Mononuclear cell (primary cell): Measurements from ENCODE around the gene ARHGAP9. TPM values are rescaled to one million over a fixed set of nuclear protein-coding genes. Genes with fewer than 3 reads are reported as not detected.

Source experiments
- H3K27me3 ChIP-seq: 2 replicates; pipeline ENCODE4 v1.6.0; 2011; ENCODE audit warnings: low read length, control low read depth; ENCODE audit not compliant: insufficient read depth
- H3K4me1 ChIP-seq: 2 replicates; pipeline ENCODE4 v1.5.1; 2011; ENCODE audit warnings: mild to moderate bottlenecking, low read length, control low read depth; ENCODE audit not compliant: insufficient read depth
- H3K4me3 ChIP-seq: 2 replicates; pipeline ENCODE4 v1.5.1; 2011; ENCODE audit warnings: mild to moderate bottlenecking, low read length, moderate library complexity
- H3K9me3 ChIP-seq: 2 replicates; pipeline ENCODE4 v1.5.1; 2011; ENCODE audit warnings: low read depth, mild to moderate bottlenecking, control low read depth, low read length
- total RNA-seq: library from RNA; depleted of rRNA; stranded (reverse); fragments of >200 nt; gene quantifications from one replicate; pipeline ENCODE4 v1.2.3, GENCODE V29; 2012

The ARHGAP9 gene
- total RNA-seq, 1 donor: 77.6 TPM

- H3K4me1 ChIP-seq: peaks cover 87% of the 10 kb centered on the region
- H3K27me3 ChIP-seq: no peaks in the 10 kb centered on the region
Observed at GRCh38 chr12:57474430-57474829, 5.2 kb downstream of the ARHGAP9 start.

GRCh38 chr12:57473886-57474285 is 5.8 kb downstream of the ARHGAP9 start:
- Histone ChIP-seq H3K9me3 (no peaks in the 10 kb centered on the region), H3K4me1 (peaks cover 86% of the 10 kb centered on the region), H3K27me3 (no peaks in the 10 kb centered on the region), H3K4me3 (no peak overlapping the region)

More at GRCh38 chr12:57474430-57474829, 5.2 kb downstream of the ARHGAP9 start:
- no peak overlapping the region for H3K4me3 ChIP-seq
- no peaks in the 10 kb centered on the region for H3K9me3 ChIP-seq

GRCh38 chr12:57473392-57473791 is 6.3 kb downstream of the ARHGAP9 start:
- Histone ChIP-seq H3K27me3 (no peaks in the 10 kb centered on the region), H3K4me3 (no peak overlapping the region), H3K4me1 (peaks cover 81% of the 10 kb centered on the region), H3K9me3 (no peaks in the 10 kb centered on the region)

GRCh38 chr12:57472391-57472790 is 7.3 kb downstream of the ARHGAP9 start:
- no peaks in the 10 kb centered on the region for H3K27me3 ChIP-seq
- no peak overlapping the region for H3K4me3 ChIP-seq
- peaks cover 75% of the 10 kb centered on the region for H3K4me1 ChIP-seq
- no peaks in the 10 kb centered on the region for H3K9me3 ChIP-seq

GRCh38 chr12:57471661-57472060 is 8.0 kb downstream of the ARHGAP9 start:
- Histone ChIP-seq H3K4me3 (no peak overlapping the region), H3K4me1 (peaks cover 74% of the 10 kb centered on the region)

GRCh38 chr12:57470970-57471656 is 8.6 kb downstream of the ARHGAP9 start:
- Histone ChIP-seq H3K9me3 (no peaks in the 10 kb centered on the region), H3K27me3 (no peaks in the 10 kb centered on the region), H3K4me3 (no peak overlapping the region), H3K4me1 (peaks cover 70% of the 10 kb centered on the region)

More at GRCh38 chr12:57471661-57472060, 8.0 kb downstream of the ARHGAP9 start:
- H3K9me3 ChIP-seq: no peaks in the 10 kb centered on the region
- no peaks in the 10 kb centered on the region for H3K27me3 ChIP-seq

GRCh38 chr12:57470286-57470969 is 9.2 kb downstream of the ARHGAP9 start:
- Histone ChIP-seq H3K4me3 (no peak overlapping the region), H3K27me3 (no peaks in the 10 kb centered on the region), H3K9me3 (no peaks in the 10 kb centered on the region), H3K4me1 (peaks cover 63% of the 10 kb centered on the region)

GRCh38 chr12:57469296-57470164 is 10.1 kb downstream of the ARHGAP9 start:
- Histone ChIP-seq H3K27me3 (no peaks in the 10 kb centered on the region), H3K9me3 (no peaks in the 10 kb centered on the region), H3K4me1 (peaks cover 54% of the 10 kb centered on the region), H3K4me3 (no peak overlapping the region)

- Histone ChIP-seq H3K4me1 (peaks cover 42% of the 10 kb centered on the region), H3K4me3 (no peak overlapping the region), H3K27me3 (no peaks in the 10 kb centered on the region), H3K9me3 (no peaks in the 10 kb centered on the region)
Observed at GRCh38 chr12:57467915-57468314, 11.8 kb downstream of the ARHGAP9 start.

GRCh38 chr12:57467212-57467874 is 12.3 kb downstream of the ARHGAP9 start:
- Histone ChIP-seq H3K4me1 (peaks cover 42% of the 10 kb centered on the region), H3K9me3 (no peaks in the 10 kb centered on the region), H3K4me3 (no peak overlapping the region), H3K27me3 (no peaks in the 10 kb centered on the region)

- Histone ChIP-seq H3K4me3 (no peak overlapping the region), H3K4me1 (peaks cover 40% of the 10 kb centered on the region), H3K9me3 (no peaks in the 10 kb centered on the region), H3K27me3 (peaks cover 6% of the 10 kb centered on the region)
Observed at GRCh38 chr12:57465747-57466505, 13.7 kb downstream of the ARHGAP9 start.

- Histone ChIP-seq H3K27me3 (peaks cover 11% of the 10 kb centered on the region), H3K4me3 (no peak overlapping the region), H3K4me1 (peaks cover 40% of the 10 kb centered on the region), H3K9me3 (no peaks in the 10 kb centered on the region)
Observed at GRCh38 chr12:57465030-57465746, 14.5 kb downstream of the ARHGAP9 start.

- peaks cover 12% of the 10 kb centered on the region for H3K27me3 ChIP-seq
- H3K9me3 ChIP-seq: no peaks in the 10 kb centered on the region
- H3K4me1 ChIP-seq: peaks cover 35% of the 10 kb centered on the region
Observed at GRCh38 chr12:57464569-57464968, 15.1 kb downstream of the ARHGAP9 start.

GRCh38 chr12:57462912-57463253 is 16.8 kb downstream of the ARHGAP9 start:
- peaks cover 12% of the 10 kb centered on the region for H3K27me3 ChIP-seq
- H3K4me3 ChIP-seq: no peak overlapping the region
- peaks cover 43% of the 10 kb centered on the region for H3K4me1 ChIP-seq
- no peaks in the 10 kb centered on the region for H3K9me3 ChIP-seq

More at GRCh38 chr12:57464569-57464968, 15.1 kb downstream of the ARHGAP9 start:
- H3K4me3 ChIP-seq: no peak overlapping the region
